Neural cell (in vitro differentiated cells): ENCODE data around the gene UTP15. TPM values are rescaled to one million over a fixed set of nuclear protein-coding genes. Genes with fewer than 3 reads are reported as not detected.

ENCODE experiments used
- H2AFZ ChIP-seq: fragments of 200-600, 300-800 bp; sonication (generic), shearing (Covaris generic); 2 replicates; pipeline ENCODE4 v1.6.0; 2014; ENCODE audit warnings: low read depth, mild to moderate bottlenecking, antibody characterized with exemption, low read length, moderate library complexity
- H3F3A ChIP-seq: fragments of 200-600 bp; shearing (Covaris generic); 2 replicates; pipeline ENCODE4 v1.6.1; 2016; ENCODE audit warnings: mild to moderate bottlenecking, moderate library complexity, mixed read lengths, antibody characterized with exemption, low read length; ENCODE audit not compliant: insufficient read depth, poor library complexity, severe bottlenecking
- H3K27ac ChIP-seq: fragments of 200-600, 300-800 bp; sonication (generic), shearing (Covaris generic); 2 replicates; pipeline ENCODE4 v1.5.1; 2014; ENCODE audit warnings: mild to moderate bottlenecking, low read length, moderate library complexity
- H3K27me3 ChIP-seq: fragments of 300-800, 200-600 bp; sonication (generic), shearing (Covaris generic); 2 replicates; pipeline ENCODE4 v1.6.0; 2014; ENCODE audit warnings: mild to moderate bottlenecking, low read depth, low read length, moderate library complexity; ENCODE audit not compliant: insufficient read depth
- H3K36me3 ChIP-seq: fragments of 300-800, 200-600 bp; sonication (generic), shearing (Covaris generic); 2 replicates; pipeline ENCODE4 v1.5.1; 2014; ENCODE audit warnings: mild to moderate bottlenecking, antibody characterized with exemption, low read length, moderate library complexity; ENCODE audit not compliant: insufficient read depth
- H3K4me2 ChIP-seq: fragments of 300-800, 200-600 bp; sonication (generic), shearing (Covaris generic); 2 replicates; pipeline ENCODE4 v1.6.0; 2014; ENCODE audit warnings: mild to moderate bottlenecking, low read length
- H3K4me3 ChIP-seq: fragments of 300-800, 200-600 bp; sonication (generic), shearing (Covaris generic); 2 replicates; pipeline ENCODE4 v1.5.1; 2014; ENCODE audit warnings: mild to moderate bottlenecking, low read length, moderate library complexity
- H3K79me2 ChIP-seq: fragments of 200-600 bp; shearing (Covaris generic); replicated peaks from 2 replicates; pipeline ENCODE4 v1.6.0; 2014; ENCODE audit warnings: mild to moderate bottlenecking, low read length, moderate library complexity; ENCODE audit not compliant: insufficient read depth
- H3K9ac ChIP-seq: fragments of 300-800, 200-600 bp; sonication (generic), shearing (Covaris generic); 2 replicates; pipeline ENCODE4 v1.6.1; 2016; ENCODE audit warnings: mild to moderate bottlenecking, low read length, mixed read lengths
- H3K9me2 ChIP-seq: fragments of 200-600 bp; shearing (Covaris generic); 2 replicates; pipeline ENCODE4 v1.6.1; 2016; ENCODE audit warnings: mild to moderate bottlenecking, low read length, mixed read lengths; ENCODE audit not compliant: insufficient read depth
- H3K9me3 ChIP-seq: fragments of 200-600, 300-800 bp; sonication (generic), shearing (Covaris generic); 2 replicates; pipeline ENCODE4 v1.6.1; 2016; ENCODE audit warnings: mild to moderate bottlenecking, mixed run types, low read length, moderate library complexity, mixed read lengths
- H4K20me1 ChIP-seq: fragments of 200-600 bp; shearing (Covaris generic); 2 replicates; pipeline ENCODE4 v1.6.1; 2016; ENCODE audit warnings: mild to moderate bottlenecking, mixed run types; ENCODE audit not compliant: insufficient read depth
- EP300 ChIP-seq: fragments of 450-650 bp; conservative IDR thresholded peaks from 2 replicates; pipeline ENCODE4 v1.6.1; 2014; ENCODE audit warnings: antibody characterized with exemption, mild to moderate bottlenecking, moderate library complexity; ENCODE audit not compliant: poor library complexity, severe bottlenecking
- EZH2 ChIP-seq: fragments of 200-600, 300-800 bp; shearing (Covaris generic), sonication (generic); IDR thresholded peaks from 2 replicates; pipeline ENCODE4 v1.6.1; 2014; ENCODE audit warnings: antibody characterized with exemption, low read length, borderline replicate concordance, mild to moderate bottlenecking; ENCODE audit not compliant: insufficient read depth, poor library complexity, severe bottlenecking
- MXI1 ChIP-seq: fragments of 450-650 bp; conservative IDR thresholded peaks from 2 replicates; pipeline ENCODE4 v1.6.1; 2014; ENCODE audit warnings: antibody characterized with exemption, mild to moderate bottlenecking; ENCODE audit not compliant: poor library complexity, severe bottlenecking
- POLR2AphosphoS5 ChIP-seq: IDR thresholded peaks from 2 replicates; pipeline ENCODE4 v1.6.1; 2012
- RAD21 ChIP-seq: fragments of 450-650 bp; conservative IDR thresholded peaks from 2 replicates; pipeline ENCODE4 v1.6.1; 2014; ENCODE audit warnings: antibody characterized with exemption, mild to moderate bottlenecking, moderate library complexity
- SMC3 ChIP-seq: fragments of 450-650 bp; conservative IDR thresholded peaks from 2 replicates; pipeline ENCODE4 v1.6.1; 2014; ENCODE audit warnings: antibody characterized with exemption, mild to moderate bottlenecking, moderate library complexity; ENCODE audit not compliant: poor library complexity
- TAF1 ChIP-seq: IDR thresholded peaks from 2 replicates; pipeline ENCODE4 v1.6.1; 2012; ENCODE audit warnings: low read depth
- polyA plus RNA-seq: library from polyadenylated mRNA; depleted of rRNA; stranded (reverse); fragments of >200 nt; gene quantifications from 2 replicates; pipeline ENCODE4 v1.2.3, GENCODE V29; 2014
- TF ChIP-seq, protein P1 (sequence below): fragments of 450-650 bp; IDR thresholded peaks from 2 replicates; pipeline ENCODE4 v1.5.1; 2014; ENCODE audit warnings: antibody characterized with exemption, mild to moderate bottlenecking, moderate library complexity; ENCODE audit not compliant: poor library complexity, severe bottlenecking
- TF ChIP-seq, protein P2 (sequence below): IDR thresholded peaks from 2 replicates; pipeline ENCODE4 v1.6.1; 2012; ENCODE audit warnings: borderline replicate concordance

UTP15 gene
- polyA plus RNA-seq, 1 donor from 2014 or later, result 18.1 TPM

- Histone ChIP-seq H3F3A (no peaks in the 10 kb centered on the region), H2AFZ (no peak overlapping the region), H3K9ac (no peak overlapping the region), H3K27me3 (no peaks in the 10 kb centered on the region), H4K20me1 (no peaks in the 10 kb centered on the region), H3K79me2 (no peaks in the 10 kb centered on the region), H3K36me3 (no peaks in the 10 kb centered on the region), H3K27ac (no peak overlapping the region), H3K9me2 (no peaks in the 10 kb centered on the region), H3K4me2 (no peak overlapping the region), H3K9me3 (no peaks in the 10 kb centered on the region), H3K4me3 (no peak overlapping the region)
- TF ChIP-seq, protein P1, sequence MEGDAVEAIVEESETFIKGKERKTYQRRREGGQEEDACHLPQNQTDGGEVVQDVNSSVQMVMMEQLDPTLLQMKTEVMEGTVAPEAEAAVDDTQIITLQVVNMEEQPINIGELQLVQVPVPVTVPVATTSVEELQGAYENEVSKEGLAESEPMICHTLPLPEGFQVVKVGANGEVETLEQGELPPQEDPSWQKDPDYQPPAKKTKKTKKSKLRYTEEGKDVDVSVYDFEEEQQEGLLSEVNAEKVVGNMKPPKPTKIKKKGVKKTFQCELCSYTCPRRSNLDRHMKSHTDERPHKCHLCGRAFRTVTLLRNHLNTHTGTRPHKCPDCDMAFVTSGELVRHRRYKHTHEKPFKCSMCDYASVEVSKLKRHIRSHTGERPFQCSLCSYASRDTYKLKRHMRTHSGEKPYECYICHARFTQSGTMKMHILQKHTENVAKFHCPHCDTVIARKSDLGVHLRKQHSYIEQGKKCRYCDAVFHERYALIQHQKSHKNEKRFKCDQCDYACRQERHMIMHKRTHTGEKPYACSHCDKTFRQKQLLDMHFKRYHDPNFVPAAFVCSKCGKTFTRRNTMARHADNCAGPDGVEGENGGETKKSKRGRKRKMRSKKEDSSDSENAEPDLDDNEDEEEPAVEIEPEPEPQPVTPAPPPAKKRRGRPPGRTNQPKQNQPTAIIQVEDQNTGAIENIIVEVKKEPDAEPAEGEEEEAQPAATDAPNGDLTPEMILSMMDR, result no peak
- TF ChIP-seq EP300 (no peak), MXI1 (no peak), RAD21 (no peak)
These were observed 23.5 kb upstream of the UTP15 start for GRCh38 chr5:73542020-73542419.

DNA sequence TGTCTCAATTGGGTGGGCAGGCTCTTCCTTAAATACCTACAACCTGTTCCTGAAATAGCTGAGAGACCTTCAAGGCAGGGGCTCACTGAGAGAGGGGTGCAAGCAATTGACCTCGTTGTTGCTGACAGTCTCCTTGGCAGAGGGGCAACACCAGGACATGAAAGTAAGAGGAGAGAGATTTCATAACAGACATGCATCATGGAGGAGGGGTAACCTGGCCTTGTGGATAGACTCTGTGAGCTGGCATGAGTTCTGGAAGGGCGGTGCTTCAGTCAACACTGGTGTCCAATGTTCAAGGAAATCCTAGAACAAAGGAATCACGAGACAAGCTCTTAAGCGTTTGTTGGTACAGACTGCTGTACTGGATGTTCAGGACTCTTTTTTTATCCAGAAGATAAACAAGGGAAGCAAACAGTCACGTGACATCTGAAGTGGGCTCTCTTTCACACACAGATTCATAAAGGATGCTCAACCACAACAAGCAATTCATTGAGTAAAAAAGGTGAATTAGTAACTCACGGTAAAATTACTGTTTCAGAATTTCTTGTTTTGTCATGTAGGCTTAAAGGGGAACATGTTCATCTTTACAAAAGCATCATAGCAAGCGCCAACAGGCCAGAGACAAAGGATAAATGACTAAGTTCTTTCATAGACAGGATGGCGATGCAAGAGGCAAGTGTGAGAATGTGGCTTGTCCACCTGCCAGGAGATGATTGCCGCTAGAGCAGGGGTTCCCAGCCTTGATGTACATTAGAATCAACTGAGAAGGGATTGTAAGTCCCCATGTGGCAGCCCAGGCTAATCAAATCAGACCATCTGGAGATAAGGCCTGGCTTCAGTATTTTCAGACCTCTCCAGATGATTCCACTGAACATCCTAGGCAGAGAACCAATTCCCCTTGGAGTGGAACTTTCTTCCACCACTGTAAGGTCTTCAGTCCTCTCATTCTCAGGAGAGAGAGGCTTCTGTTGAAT, 20.8 kb upstream of the UTP15 start:
- Histone ChIP-seq H3K27ac (no peak overlapping the region), H3K79me2 (no peaks in the 10 kb centered on the region), H3F3A (no peaks in the 10 kb centered on the region), H4K20me1 (no peaks in the 10 kb centered on the region), H3K4me2 (no peak overlapping the region), H2AFZ (no peak overlapping the region), H3K9me2 (no peaks in the 10 kb centered on the region), H3K36me3 (no peaks in the 10 kb centered on the region), H3K9me3 (no peaks in the 10 kb centered on the region), H3K4me3 (no peak overlapping the region), H3K27me3 (no peaks in the 10 kb centered on the region), H3K9ac (no peak overlapping the region)
- no peak for TF ChIP-seq TAF1
- TF ChIP-seq RAD21, result no peak
- no peak for TF ChIP-seq MXI1
- no peak for TF ChIP-seq POLR2AphosphoS5
- no peak for TF ChIP-seq SMC3
- TF ChIP-seq EP300, result no peak
- TF ChIP-seq, protein P1, result no peak
- TF ChIP-seq EZH2, result no peak
- TF ChIP-seq, protein P2, sequence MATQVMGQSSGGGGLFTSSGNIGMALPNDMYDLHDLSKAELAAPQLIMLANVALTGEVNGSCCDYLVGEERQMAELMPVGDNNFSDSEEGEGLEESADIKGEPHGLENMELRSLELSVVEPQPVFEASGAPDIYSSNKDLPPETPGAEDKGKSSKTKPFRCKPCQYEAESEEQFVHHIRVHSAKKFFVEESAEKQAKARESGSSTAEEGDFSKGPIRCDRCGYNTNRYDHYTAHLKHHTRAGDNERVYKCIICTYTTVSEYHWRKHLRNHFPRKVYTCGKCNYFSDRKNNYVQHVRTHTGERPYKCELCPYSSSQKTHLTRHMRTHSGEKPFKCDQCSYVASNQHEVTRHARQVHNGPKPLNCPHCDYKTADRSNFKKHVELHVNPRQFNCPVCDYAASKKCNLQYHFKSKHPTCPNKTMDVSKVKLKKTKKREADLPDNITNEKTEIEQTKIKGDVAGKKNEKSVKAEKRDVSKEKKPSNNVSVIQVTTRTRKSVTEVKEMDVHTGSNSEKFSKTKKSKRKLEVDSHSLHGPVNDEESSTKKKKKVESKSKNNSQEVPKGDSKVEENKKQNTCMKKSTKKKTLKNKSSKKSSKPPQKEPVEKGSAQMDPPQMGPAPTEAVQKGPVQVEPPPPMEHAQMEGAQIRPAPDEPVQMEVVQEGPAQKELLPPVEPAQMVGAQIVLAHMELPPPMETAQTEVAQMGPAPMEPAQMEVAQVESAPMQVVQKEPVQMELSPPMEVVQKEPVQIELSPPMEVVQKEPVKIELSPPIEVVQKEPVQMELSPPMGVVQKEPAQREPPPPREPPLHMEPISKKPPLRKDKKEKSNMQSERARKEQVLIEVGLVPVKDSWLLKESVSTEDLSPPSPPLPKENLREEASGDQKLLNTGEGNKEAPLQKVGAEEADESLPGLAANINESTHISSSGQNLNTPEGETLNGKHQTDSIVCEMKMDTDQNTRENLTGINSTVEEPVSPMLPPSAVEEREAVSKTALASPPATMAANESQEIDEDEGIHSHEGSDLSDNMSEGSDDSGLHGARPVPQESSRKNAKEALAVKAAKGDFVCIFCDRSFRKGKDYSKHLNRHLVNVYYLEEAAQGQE, result no peak
